Mesenchymal stem cell (in vitro differentiated cells and primary cell): Measurements from ENCODE around the gene VAPB.

Experiments
- DNase-seq: peaks from one replicate; pipeline ENCODE4 v3.0.0-alpha.2; 2013
- H2AFZ ChIP-seq: one replicate; pipeline ENCODE4 v1.6.1; 2013; ENCODE audit warnings: low read depth, mild to moderate bottlenecking, control low read depth, inconsistent platforms, low read length, moderate library complexity
- H2AK5ac ChIP-seq: 2 replicates; pipeline ENCODE4 v1.6.1; 2013; ENCODE audit warnings: low read length, moderate library complexity, mild to moderate bottlenecking, inconsistent platforms; ENCODE audit not compliant: severe bottlenecking
- H2BK120ac ChIP-seq: one replicate; pipeline ENCODE4 v1.6.1; 2013; ENCODE audit warnings: low read depth, mild to moderate bottlenecking, inconsistent platforms, low read length, moderate library complexity
- H2BK12ac ChIP-seq, 2 experiments: one replicate each; pipeline ENCODE4 v1.6.1; 2013; ENCODE audit warnings: inconsistent platforms in 2 of 2, low read length in 2 of 2, mild to moderate bottlenecking in 2 of 2, moderate library complexity in 2 of 2, control low read depth in 1 of 2
- H2BK15ac ChIP-seq: one replicate; pipeline ENCODE4 v1.6.1; 2013; ENCODE audit warnings: mild to moderate bottlenecking, low read depth, inconsistent platforms; ENCODE audit not compliant: poor library complexity, severe bottlenecking
- H2BK5ac ChIP-seq: 2 replicates; pipeline ENCODE4 v1.6.1; 2013; ENCODE audit warnings: low read depth, mild to moderate bottlenecking, low read length, control low read depth, inconsistent platforms; ENCODE audit not compliant: poor library complexity, severe bottlenecking
- H3K14ac ChIP-seq, 2 experiments: one replicate each; pipeline ENCODE4 v1.6.1; 2013; ENCODE audit warnings: inconsistent platforms in 2 of 2, low read length in 2 of 2, control low read depth in 1 of 2, mild to moderate bottlenecking in 1 of 2, moderate library complexity in 1 of 2
- H3K18ac ChIP-seq, 2 experiments: one replicate each; pipeline ENCODE4 v1.6.1; 2013; ENCODE audit warnings: inconsistent platforms in 2 of 2, low read length in 2 of 2, control low read depth in 1 of 2, low read depth in 1 of 2, mild to moderate bottlenecking in 1 of 2
- H3K23ac ChIP-seq, 2 experiments: one replicate each; pipeline ENCODE4 v1.6.1; 2013; ENCODE audit warnings: inconsistent platforms in 2 of 2, low read length in 2 of 2, mild to moderate bottlenecking in 2 of 2, moderate library complexity in 2 of 2, control low read depth in 1 of 2
- H3K27ac ChIP-seq: 2 replicates; pipeline ENCODE4 v1.5.1; 2013; ENCODE audit warnings: mild to moderate bottlenecking, moderate library complexity, low read length, control low read depth, inconsistent platforms; ENCODE audit not compliant: poor library complexity, severe bottlenecking
- H3K27me3 ChIP-seq, 2 experiments: 2 replicates each; pipeline versions ENCODE4 v1.6.1 to v1.7.0; 2013; ENCODE audit warnings: low read length in 2 of 2, mild to moderate bottlenecking in 2 of 2, moderate library complexity in 2 of 2, control low read depth in 1 of 2, inconsistent platforms in 1 of 2; ENCODE audit not compliant: control insufficient read depth in 1 of 2, insufficient read depth in 1 of 2
- H3K36me3 ChIP-seq, 2 experiments: 2 replicates each; pipeline versions ENCODE4 v1.6.1 to v1.7.0; 2013; ENCODE audit warnings: low read length in 2 of 2, control low read depth in 1 of 2, inconsistent platforms in 1 of 2, low read depth in 1 of 2, mild to moderate bottlenecking in 1 of 2; ENCODE audit not compliant: insufficient read depth in 2 of 2, control insufficient read depth in 1 of 2
- H3K4ac ChIP-seq, 2 experiments: one replicate each; pipeline ENCODE4 v1.6.1; 2013; ENCODE audit warnings: inconsistent platforms in 2 of 2, low read length in 2 of 2, mild to moderate bottlenecking in 2 of 2, moderate library complexity in 2 of 2, control low read depth in 1 of 2, low read depth in 1 of 2
- H3K4me1 ChIP-seq: 2 replicates; pipeline ENCODE4 v1.6.1; 2013; ENCODE audit warnings: low read depth, low read length, control low read depth; ENCODE audit not compliant: control insufficient read depth, insufficient read depth
- H3K4me2 ChIP-seq: 2 replicates; pipeline ENCODE4 v1.6.1; 2013; ENCODE audit warnings: low read length, mild to moderate bottlenecking, inconsistent platforms; ENCODE audit not compliant: poor library complexity, severe bottlenecking
- H3K4me3 ChIP-seq, 2 experiments: 2 replicates each; pipeline versions ENCODE4 v1.5.1 to v1.7.0; 2013; ENCODE audit warnings: low read length in 2 of 2, mild to moderate bottlenecking in 2 of 2, control low read depth in 1 of 2, low read depth in 1 of 2; ENCODE audit not compliant: insufficient read depth in 1 of 2
- H3K79me1 ChIP-seq: replicated peaks from 2 replicates; pipeline ENCODE4 v1.6.1; 2013; ENCODE audit warnings: mild to moderate bottlenecking, control low read depth, low read length, inconsistent platforms; ENCODE audit not compliant: poor library complexity, severe bottlenecking
- H3K9ac ChIP-seq: 2 replicates; pipeline ENCODE4 v1.7.0; 2013; ENCODE audit warnings: mild to moderate bottlenecking, low read length, moderate library complexity
- H3K9me3 ChIP-seq: 2 replicates; pipeline ENCODE4 v1.7.0; 2013; ENCODE audit warnings: mild to moderate bottlenecking, low read length; ENCODE audit not compliant: control insufficient read depth
- H4K8ac ChIP-seq: one replicate; pipeline ENCODE4 v1.6.1; 2013; ENCODE audit warnings: inconsistent platforms, mild to moderate bottlenecking, low read length, moderate library complexity
- H4K91ac ChIP-seq: one replicate; pipeline ENCODE4 v1.6.1; 2013; ENCODE audit warnings: mild to moderate bottlenecking, low read length, inconsistent platforms
- WGBS: methylation state at CpG from one replicate; pipeline ENCODE4 v1.1.7; 2013; ENCODE audit warnings: mixed read lengths; 5-methylcytosine and 5-hydroxymethylcytosine counted together

VAPB gene

GRCh38 chr20:58498470-58499068 lies 109.5 kb downstream of the VAPB start:
- H4K8ac ChIP-seq: no peak overlapping the region
- H2BK120ac ChIP-seq: no peak overlapping the region
- no peaks in the 10 kb centered on the region for H3K4me1 ChIP-seq
- no peak for DNase-seq
- no peak overlapping the region for H2AFZ ChIP-seq
- no peak overlapping the region for H3K4me3 ChIP-seq
- no peak overlapping the region for H4K91ac ChIP-seq
- no peak overlapping the region for H3K9ac ChIP-seq
- no peak overlapping the region for H2BK5ac ChIP-seq
- 84% methylated on average over 8 of the region's 9 CpGs for WGBS
- no peak overlapping the region for H2BK15ac ChIP-seq
- no peak overlapping the region for H3K27ac ChIP-seq
- no peak overlapping the region for H3K4ac ChIP-seq
- H3K79me1 ChIP-seq: no peaks in the 10 kb centered on the region
- no peak overlapping the region for H3K4me2 ChIP-seq
- H2BK12ac ChIP-seq: no peak overlapping the region
- no peak overlapping the region for H3K18ac ChIP-seq
- H3K14ac ChIP-seq: no peak overlapping the region
- peaks cover 0 to 3% of the 10 kb centered on the region in 2 experiments for H3K36me3 ChIP-seq
- no peak overlapping the region for H3K23ac ChIP-seq
- H3K9me3 ChIP-seq: peaks cover 6% of the 10 kb centered on the region
- H3K27me3 ChIP-seq: peaks cover 0 to 12% of the 10 kb centered on the region in 2 experiments
- no peak overlapping the region for H2AK5ac ChIP-seq

DNA sequence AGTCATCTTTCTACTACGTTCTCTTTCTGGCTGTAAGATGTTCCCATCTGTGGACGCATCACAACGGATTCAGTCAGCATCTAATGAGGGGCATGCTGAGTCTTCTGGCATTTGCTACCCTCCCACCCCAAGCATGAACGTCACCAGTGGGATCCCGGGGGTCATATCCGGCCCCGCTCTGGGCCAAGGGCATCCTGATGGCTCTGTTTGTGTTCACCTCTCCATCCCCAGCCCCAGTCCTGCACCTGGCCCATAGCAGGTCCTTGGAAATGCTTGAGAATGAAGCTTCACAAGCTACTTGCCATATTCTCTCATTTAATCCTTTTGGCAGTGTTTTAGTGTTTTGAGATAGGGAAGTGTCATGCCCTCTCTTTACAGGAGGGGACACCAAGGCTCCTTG lies 111.2 kb downstream of the VAPB start:
- WGBS: 93% methylated on average over 7 of the region's 7 CpGs

More for the DNA sequence above, 111.2 kb downstream of the VAPB start:
- Histone ChIP-seq H3K18ac (no peak overlapping the region), H3K4me2 (no peak overlapping the region), H3K4ac (no peak overlapping the region), H4K8ac (no peak overlapping the region), H3K4me3 (no peak overlapping the region), H3K27me3 (peaks cover 0 to 18% of the 10 kb centered on the region in 2 experiments), H3K14ac (no peak overlapping the region), H3K9ac (no peak overlapping the region), H2BK15ac (no peak overlapping the region), H3K27ac (no peak overlapping the region), H3K9me3 (peaks cover 15% of the 10 kb centered on the region), H3K23ac (no peak overlapping the region), H2BK120ac (no peak overlapping the region), H3K79me1 (no peaks in the 10 kb centered on the region), H2AFZ (no peak overlapping the region), H3K36me3 (peaks cover 0 to 3% of the 10 kb centered on the region in 2 experiments), H3K4me1 (no peaks in the 10 kb centered on the region), H2BK5ac (no peak overlapping the region), H2AK5ac (no peak overlapping the region), H4K91ac (no peak overlapping the region), H2BK12ac (no peak overlapping the region)
- no peak for DNase-seq
